Mesenchymal stem cell (in vitro differentiated cells and primary cell): Measurements from ENCODE around the gene DPP6.
"Not testable (repeated sequence)": the region's sequence is repeated elsewhere in the genome, so short reads cannot be mapped to it uniquely, and the experiment has no call there.

Experiments used
- DNase-seq: peaks from one replicate; pipeline ENCODE4 v3.0.0-alpha.2; 2013
- H2AFZ ChIP-seq: one replicate; pipeline ENCODE4 v1.6.1; 2013; ENCODE audit warnings: low read depth, mild to moderate bottlenecking, control low read depth, inconsistent platforms, low read length, moderate library complexity
- H2AK5ac ChIP-seq: 2 replicates; pipeline ENCODE4 v1.6.1; 2013; ENCODE audit warnings: low read length, moderate library complexity, mild to moderate bottlenecking, inconsistent platforms; ENCODE audit not compliant: severe bottlenecking
- H2BK120ac ChIP-seq: one replicate; pipeline ENCODE4 v1.6.1; 2013; ENCODE audit warnings: low read depth, mild to moderate bottlenecking, inconsistent platforms, low read length, moderate library complexity
- H2BK12ac ChIP-seq, 2 experiments: one replicate each; pipeline ENCODE4 v1.6.1; 2013; ENCODE audit warnings: inconsistent platforms in 2 of 2, low read length in 2 of 2, mild to moderate bottlenecking in 2 of 2, moderate library complexity in 2 of 2, control low read depth in 1 of 2
- H2BK15ac ChIP-seq: one replicate; pipeline ENCODE4 v1.6.1; 2013; ENCODE audit warnings: mild to moderate bottlenecking, low read depth, inconsistent platforms; ENCODE audit not compliant: poor library complexity, severe bottlenecking
- H2BK5ac ChIP-seq: 2 replicates; pipeline ENCODE4 v1.6.1; 2013; ENCODE audit warnings: low read depth, mild to moderate bottlenecking, low read length, control low read depth, inconsistent platforms; ENCODE audit not compliant: poor library complexity, severe bottlenecking
- H3K14ac ChIP-seq, 2 experiments: one replicate each; pipeline ENCODE4 v1.6.1; 2013; ENCODE audit warnings: inconsistent platforms in 2 of 2, low read length in 2 of 2, control low read depth in 1 of 2, mild to moderate bottlenecking in 1 of 2, moderate library complexity in 1 of 2
- H3K18ac ChIP-seq, 2 experiments: one replicate each; pipeline ENCODE4 v1.6.1; 2013; ENCODE audit warnings: inconsistent platforms in 2 of 2, low read length in 2 of 2, control low read depth in 1 of 2, low read depth in 1 of 2, mild to moderate bottlenecking in 1 of 2
- H3K23ac ChIP-seq, 2 experiments: one replicate each; pipeline ENCODE4 v1.6.1; 2013; ENCODE audit warnings: inconsistent platforms in 2 of 2, low read length in 2 of 2, mild to moderate bottlenecking in 2 of 2, moderate library complexity in 2 of 2, control low read depth in 1 of 2
- H3K27ac ChIP-seq: 2 replicates; pipeline ENCODE4 v1.5.1; 2013; ENCODE audit warnings: mild to moderate bottlenecking, moderate library complexity, low read length, control low read depth, inconsistent platforms; ENCODE audit not compliant: poor library complexity, severe bottlenecking
- H3K27me3 ChIP-seq, 2 experiments: 2 replicates each; pipeline versions ENCODE4 v1.6.1 to v1.7.0; 2013; ENCODE audit warnings: low read length in 2 of 2, mild to moderate bottlenecking in 2 of 2, moderate library complexity in 2 of 2, control low read depth in 1 of 2, inconsistent platforms in 1 of 2; ENCODE audit not compliant: control insufficient read depth in 1 of 2, insufficient read depth in 1 of 2
- H3K36me3 ChIP-seq, 2 experiments: 2 replicates each; pipeline versions ENCODE4 v1.6.1 to v1.7.0; 2013; ENCODE audit warnings: low read length in 2 of 2, control low read depth in 1 of 2, inconsistent platforms in 1 of 2, low read depth in 1 of 2, mild to moderate bottlenecking in 1 of 2; ENCODE audit not compliant: insufficient read depth in 2 of 2, control insufficient read depth in 1 of 2
- H3K4ac ChIP-seq, 2 experiments: one replicate each; pipeline ENCODE4 v1.6.1; 2013; ENCODE audit warnings: inconsistent platforms in 2 of 2, low read length in 2 of 2, mild to moderate bottlenecking in 2 of 2, moderate library complexity in 2 of 2, control low read depth in 1 of 2, low read depth in 1 of 2
- H3K4me1 ChIP-seq: 2 replicates; pipeline ENCODE4 v1.6.1; 2013; ENCODE audit warnings: low read depth, low read length, control low read depth; ENCODE audit not compliant: control insufficient read depth, insufficient read depth
- H3K4me2 ChIP-seq: 2 replicates; pipeline ENCODE4 v1.6.1; 2013; ENCODE audit warnings: low read length, mild to moderate bottlenecking, inconsistent platforms; ENCODE audit not compliant: poor library complexity, severe bottlenecking
- H3K4me3 ChIP-seq, 2 experiments: 2 replicates each; pipeline versions ENCODE4 v1.5.1 to v1.7.0; 2013; ENCODE audit warnings: low read length in 2 of 2, mild to moderate bottlenecking in 2 of 2, control low read depth in 1 of 2, low read depth in 1 of 2; ENCODE audit not compliant: insufficient read depth in 1 of 2
- H3K79me1 ChIP-seq: replicated peaks from 2 replicates; pipeline ENCODE4 v1.6.1; 2013; ENCODE audit warnings: mild to moderate bottlenecking, control low read depth, low read length, inconsistent platforms; ENCODE audit not compliant: poor library complexity, severe bottlenecking
- H3K9ac ChIP-seq: 2 replicates; pipeline ENCODE4 v1.7.0; 2013; ENCODE audit warnings: mild to moderate bottlenecking, low read length, moderate library complexity
- H3K9me3 ChIP-seq: 2 replicates; pipeline ENCODE4 v1.7.0; 2013; ENCODE audit warnings: mild to moderate bottlenecking, low read length; ENCODE audit not compliant: control insufficient read depth
- H4K8ac ChIP-seq: one replicate; pipeline ENCODE4 v1.6.1; 2013; ENCODE audit warnings: inconsistent platforms, mild to moderate bottlenecking, low read length, moderate library complexity
- H4K91ac ChIP-seq: one replicate; pipeline ENCODE4 v1.6.1; 2013; ENCODE audit warnings: mild to moderate bottlenecking, low read length, inconsistent platforms
- WGBS: methylation state at CpG from one replicate; pipeline ENCODE4 v1.1.7; 2013; ENCODE audit warnings: mixed read lengths; 5-methylcytosine and 5-hydroxymethylcytosine counted together

Gene DPP6

DNA sequence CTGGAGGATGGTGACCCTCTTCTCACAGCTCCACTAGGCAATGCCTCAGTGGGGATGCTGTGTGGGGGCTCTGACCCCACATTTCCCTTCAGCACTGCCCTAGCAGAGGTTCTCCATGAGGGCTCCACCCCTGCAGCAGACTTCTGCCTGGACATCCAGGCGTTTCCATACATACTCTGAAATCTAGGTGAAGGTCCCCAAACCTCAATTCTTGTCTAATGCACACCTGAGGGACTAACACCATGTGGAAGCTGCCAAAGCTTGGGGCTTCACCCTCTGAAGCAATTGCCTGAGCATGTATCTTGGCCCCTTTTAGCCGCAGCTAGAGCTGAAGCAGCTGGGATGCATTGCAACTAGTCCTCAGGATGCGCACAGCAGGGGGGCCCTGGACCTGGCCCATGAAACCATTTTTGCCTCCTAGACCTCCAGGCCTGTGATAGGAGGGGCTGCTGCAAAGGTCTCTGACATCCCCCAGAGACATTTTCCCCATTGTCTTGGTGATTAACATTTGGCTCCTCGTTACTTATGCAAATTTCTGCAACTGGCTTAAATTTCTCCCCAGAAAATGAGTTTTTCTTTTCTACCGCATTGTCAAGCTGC is 882.3 kb downstream of the DPP6 start:
- not testable (repeated sequence) for H2BK15ac ChIP-seq
- 81% methylated on average over 5 of the region's 5 CpGs for WGBS

DNA sequence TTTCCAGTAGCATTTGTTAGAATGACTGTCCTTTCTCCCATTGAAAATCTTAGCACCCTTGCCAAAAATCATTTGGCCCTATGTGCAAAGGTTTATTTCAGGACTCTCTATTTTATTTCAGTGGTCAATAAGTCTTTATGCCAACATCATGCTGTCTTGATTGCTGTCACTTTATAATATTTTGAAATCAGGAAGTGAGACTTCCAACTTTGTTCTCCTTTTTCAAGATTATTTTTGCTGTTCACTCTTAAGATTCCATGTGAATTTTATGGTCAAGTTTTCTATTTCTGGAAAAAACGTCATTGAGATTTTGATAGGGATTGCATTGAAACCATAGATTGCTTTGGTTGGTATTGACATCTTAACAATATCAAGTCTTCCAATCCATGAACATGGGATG is 885.6 kb downstream of the DPP6 start:
- WGBS = no CpG with 5 or more reads among the region's 1 CpG
- no peak overlapping the region for H2AK5ac ChIP-seq

More for the DNA sequence above, 882.3 kb downstream of the DPP6 start:
- not testable (repeated sequence) for H3K4me2 ChIP-seq, H3K9me3 ChIP-seq, H3K18ac ChIP-seq, DNase-seq, H2BK5ac ChIP-seq, H2BK12ac ChIP-seq, H3K14ac ChIP-seq, H3K79me1 ChIP-seq, H3K4me3 ChIP-seq, H3K4me1 ChIP-seq, H4K8ac ChIP-seq, H3K36me3 ChIP-seq, H3K27ac ChIP-seq, H3K23ac ChIP-seq, H2AFZ ChIP-seq, H4K91ac ChIP-seq, H3K4ac ChIP-seq, H2BK120ac ChIP-seq, H2AK5ac ChIP-seq, H3K27me3 ChIP-seq, H3K9ac ChIP-seq

DNA sequence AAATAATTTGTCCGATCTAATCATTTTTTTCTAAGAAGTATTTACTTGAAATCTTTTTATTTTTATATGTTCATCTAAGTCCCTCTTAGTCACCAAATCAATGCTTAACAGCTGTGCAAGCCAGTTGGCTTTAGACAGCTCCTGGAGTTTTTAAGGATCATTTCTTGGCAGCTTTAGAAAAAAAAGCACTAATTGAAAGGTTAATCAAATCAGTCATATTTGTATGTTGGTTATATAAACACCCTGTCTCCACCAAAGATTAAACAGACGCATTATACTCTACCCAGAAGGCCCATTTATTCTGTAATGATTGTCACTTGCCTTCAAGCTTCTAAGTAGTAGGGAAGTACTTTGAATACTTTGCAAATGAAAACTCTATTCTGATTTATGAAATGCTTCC is 890.5 kb downstream of the DPP6 start:
- H3K23ac ChIP-seq = no peak overlapping the region
- no peak overlapping the region for H3K9ac ChIP-seq
- peaks cover 18 to 62% of the 10 kb centered on the region in 2 experiments for H3K36me3 ChIP-seq
- H3K79me1 ChIP-seq = no peaks in the 10 kb centered on the region
- no peaks in the 10 kb centered on the region for H3K27me3 ChIP-seq
- no peak overlapping the region for H2BK15ac ChIP-seq
- H3K4me1 ChIP-seq = no peaks in the 10 kb centered on the region
- H3K14ac ChIP-seq = no peak overlapping the region
- no peak overlapping the region for H3K4me2 ChIP-seq
- H3K27ac ChIP-seq = no peak overlapping the region
- no peak overlapping the region for H2AFZ ChIP-seq
- DNase-seq = no peak
- no peak overlapping the region for H2BK120ac ChIP-seq
- H2AK5ac ChIP-seq = no peak overlapping the region
- no peaks in the 10 kb centered on the region for H3K9me3 ChIP-seq
- H2BK5ac ChIP-seq = no peak overlapping the region
- no peak overlapping the region for H3K4ac ChIP-seq
- no peak overlapping the region for H4K8ac ChIP-seq
- H4K91ac ChIP-seq = no peak overlapping the region
- no peak overlapping the region for H3K18ac ChIP-seq
- WGBS = no CpG with 5 or more reads among the region's 2 CpGs
- H2BK12ac ChIP-seq = no peak overlapping the region
- H3K4me3 ChIP-seq = no peak overlapping the region

More for the DNA sequence above, 885.6 kb downstream of the DPP6 start:
- no peaks in the 10 kb centered on the region for H3K79me1 ChIP-seq
- H4K8ac ChIP-seq = no peak overlapping the region
- no peaks in the 10 kb centered on the region for H3K27me3 ChIP-seq
- no peak overlapping the region for H3K4ac ChIP-seq
- H3K27ac ChIP-seq = no peak overlapping the region
- H2BK5ac ChIP-seq = no peak overlapping the region
- H3K4me2 ChIP-seq = no peak overlapping the region
- no peak overlapping the region for H3K18ac ChIP-seq
- no peak overlapping the region for H3K4me3 ChIP-seq
- H2AFZ ChIP-seq = no peak overlapping the region
- H3K36me3 ChIP-seq = peaks cover 0 to 13% of the 10 kb centered on the region in 2 experiments
- H3K23ac ChIP-seq = no peak overlapping the region
- DNase-seq = no peak
- no peak overlapping the region for H4K91ac ChIP-seq
- H3K9me3 ChIP-seq = no peaks in the 10 kb centered on the region
- H3K9ac ChIP-seq = no peak overlapping the region
- no peak overlapping the region for H2BK120ac ChIP-seq
- H3K4me1 ChIP-seq = no peaks in the 10 kb centered on the region
- no peak overlapping the region for H2BK15ac ChIP-seq
- no peak overlapping the region for H2BK12ac ChIP-seq
- no peak overlapping the region for H3K14ac ChIP-seq
